GM21381 (cell line): ENCODE data around the gene POTEH.
A peak's percentile ranks its signal among the peaks of the same experiment; 100 is the strongest.
"Not testable (repeated sequence)": the region's sequence is repeated elsewhere in the genome, so short reads cannot be mapped to it uniquely, and the experiment has no call there.

Experiments
- ATAC-seq: cut with Tn5 transposase; IDR thresholded peaks from one replicate; pipeline ENCODE4 v1.9.1; 2021; ENCODE audit warnings: mild to moderate bottlenecking, moderate library complexity; ENCODE audit not compliant: unreplicated experiment

The POTEH gene

GRCh38 chr22:15689749-15690125 lies at the start of gene POTEH:
Gene POTEH (plus strand): TSS chr22:15690026. CDS start chr22:15690078, 52 bp downstream.
- ATAC-seq = not testable (repeated sequence)

DNA sequence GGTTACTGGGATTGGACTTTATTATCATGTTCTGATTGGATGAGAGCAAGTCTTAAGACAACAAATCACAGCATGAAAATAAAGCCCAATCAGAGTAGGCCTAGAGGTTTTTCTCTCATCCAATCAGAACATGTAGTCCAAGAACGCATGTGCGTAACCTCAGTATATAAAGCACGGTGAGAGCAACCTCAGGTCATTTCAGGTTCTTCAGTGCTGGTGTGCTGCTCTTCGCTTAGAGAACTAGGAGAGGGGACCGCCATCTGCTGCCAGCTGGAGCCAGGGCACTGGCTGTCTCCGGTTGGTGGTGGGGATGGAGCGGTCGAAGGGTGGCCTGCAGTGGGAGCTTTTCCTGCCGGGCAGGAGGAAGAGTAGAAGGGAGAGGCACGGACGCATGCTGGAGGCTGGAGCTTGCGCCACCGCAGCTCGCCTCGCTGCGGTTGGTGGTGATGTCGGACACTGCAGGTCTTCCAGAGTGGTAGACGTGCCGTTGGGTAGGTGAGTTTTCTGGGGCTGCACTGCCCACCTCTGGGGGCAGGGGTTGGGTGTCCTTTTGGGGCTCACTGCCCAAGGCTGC lies 47.5 kb upstream of the POTEH start:
- ATAC-seq = not testable (repeated sequence)

DNA sequence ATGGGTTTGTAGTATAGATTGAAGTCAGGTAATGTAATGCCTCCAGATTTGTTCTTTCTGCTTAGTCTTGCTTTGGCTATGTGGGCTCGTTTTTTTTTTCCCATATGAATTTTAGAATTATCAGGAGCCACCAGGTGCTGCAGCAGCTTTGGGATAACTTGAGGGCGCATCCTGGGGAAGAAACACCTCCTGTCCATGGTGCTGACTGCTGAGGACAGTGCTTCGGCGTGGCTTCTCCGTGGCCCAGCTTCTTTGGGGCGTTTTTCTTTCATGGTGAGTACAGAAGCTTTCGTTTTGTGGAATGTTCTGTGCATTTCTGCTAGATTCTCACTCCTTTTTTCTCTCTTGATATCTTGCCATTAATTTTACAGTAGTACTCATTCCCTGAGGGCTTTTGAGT lies 37.9 kb upstream of the POTEH start:
- ATAC-seq = not testable (repeated sequence)

DNA sequence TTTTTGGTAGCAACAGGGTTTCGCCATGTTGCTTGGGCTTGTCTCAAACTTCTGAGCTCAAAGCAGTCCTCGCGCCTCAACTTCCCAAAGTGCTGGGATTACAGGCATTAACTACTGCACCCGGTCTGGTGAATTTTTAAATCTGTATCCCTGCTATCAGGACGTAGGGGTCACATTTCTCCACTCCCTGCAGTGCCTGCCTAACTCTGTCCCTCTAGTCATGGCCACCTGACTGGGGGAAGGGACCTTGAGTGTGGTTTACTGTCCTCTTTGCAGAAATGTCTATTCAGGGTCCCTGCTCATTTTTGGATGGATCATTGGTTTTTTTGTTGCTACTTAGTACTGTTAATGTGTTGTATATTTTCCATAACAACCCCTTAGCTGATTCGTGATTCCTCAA lies 37.1 kb upstream of the POTEH start:
- not testable (repeated sequence) for ATAC-seq

DNA sequence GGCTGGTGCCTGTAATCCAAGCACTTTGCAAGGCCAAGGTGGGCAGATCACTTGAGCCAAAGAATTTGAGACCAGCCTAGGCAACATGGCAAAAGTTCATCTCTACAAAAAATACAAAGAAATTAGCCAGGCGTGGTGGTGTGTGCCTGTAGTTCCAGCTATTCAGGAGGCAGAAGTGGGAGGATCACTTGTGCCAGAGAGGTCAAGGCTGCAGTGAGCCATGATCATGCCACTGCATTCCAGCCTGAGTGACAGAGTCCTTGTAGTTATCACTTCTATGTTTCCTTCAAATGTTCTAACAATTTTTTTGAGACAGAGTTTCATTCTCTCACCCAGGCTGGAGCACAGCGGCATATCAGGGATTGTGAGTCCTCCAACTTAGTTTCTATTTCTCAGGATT lies 36.6 kb upstream of the POTEH start:
- not testable (repeated sequence) for ATAC-seq

DNA sequence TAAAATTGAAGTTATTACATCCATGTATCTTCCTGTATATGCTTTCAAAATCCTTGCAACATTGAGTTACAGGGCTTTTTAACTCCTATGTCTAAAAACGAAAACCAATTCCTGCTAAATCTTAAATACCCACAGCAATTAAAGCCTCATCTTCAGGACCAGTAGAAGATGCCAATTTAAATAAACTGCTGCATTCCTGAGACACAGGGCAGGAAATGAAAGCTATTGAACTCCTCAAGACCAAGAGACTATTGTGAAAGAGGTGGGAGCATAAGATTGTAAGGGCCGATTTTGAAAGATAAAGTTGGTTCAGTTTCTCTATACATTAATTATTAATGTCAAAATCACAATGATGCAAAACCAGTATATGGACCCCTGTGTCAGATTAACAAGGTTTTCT lies 28.7 kb upstream of the POTEH start:
- ATAC-seq = not testable (repeated sequence)

GRCh38 chr22:15664682-15665081 lies 25.1 kb upstream of the POTEH start:
- ATAC-seq = not testable (repeated sequence)

DNA sequence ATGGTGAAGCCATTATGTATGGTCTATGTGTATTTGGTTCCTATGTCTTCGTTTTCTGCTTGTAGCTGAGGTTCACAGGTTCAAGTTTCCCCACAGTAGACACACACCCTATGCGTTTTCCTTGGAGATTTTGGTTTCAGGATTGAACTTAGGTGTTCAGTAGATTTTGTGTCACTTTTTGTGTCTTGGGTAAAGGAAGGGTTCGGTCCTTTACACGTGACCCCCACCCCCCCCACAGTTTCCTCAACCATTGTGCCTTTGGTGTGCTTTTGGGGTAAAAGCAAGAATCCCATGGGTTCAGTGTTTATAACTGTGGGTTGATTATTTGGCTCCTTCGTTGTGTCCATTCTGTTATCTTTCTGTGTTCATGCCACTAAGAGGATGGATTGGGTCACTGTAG lies 24.3 kb upstream of the POTEH start:
- not testable (repeated sequence) for ATAC-seq

DNA sequence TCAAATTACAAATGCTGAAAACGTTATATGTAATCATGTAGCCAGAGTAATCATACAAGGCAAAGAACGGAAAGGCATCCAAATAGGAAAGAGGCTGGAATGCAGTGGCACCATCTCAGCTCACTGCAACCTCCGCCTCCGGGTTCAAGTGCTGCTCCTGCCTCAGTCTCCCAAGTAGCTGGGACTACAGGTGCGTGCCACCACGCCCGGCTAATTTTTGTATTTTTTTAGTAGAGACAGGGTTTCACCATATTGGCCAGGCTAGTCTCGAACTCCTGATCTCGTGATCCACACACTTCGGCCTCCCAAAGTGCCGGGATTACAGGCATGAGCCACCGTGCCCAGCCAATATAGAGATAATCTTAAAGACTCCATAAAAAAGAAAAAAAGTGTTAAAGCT lies 20.4 kb upstream of the POTEH start:
- ATAC-seq = not testable (repeated sequence)

GRCh38 chr22:15679702-15680101 lies 10.1 kb upstream of the POTEH start:
- ATAC-seq = not testable (repeated sequence)

GRCh38 chr22:15684115-15684514 lies 5.7 kb upstream of the POTEH start:
- ATAC-seq = not testable (repeated sequence)

DNA sequence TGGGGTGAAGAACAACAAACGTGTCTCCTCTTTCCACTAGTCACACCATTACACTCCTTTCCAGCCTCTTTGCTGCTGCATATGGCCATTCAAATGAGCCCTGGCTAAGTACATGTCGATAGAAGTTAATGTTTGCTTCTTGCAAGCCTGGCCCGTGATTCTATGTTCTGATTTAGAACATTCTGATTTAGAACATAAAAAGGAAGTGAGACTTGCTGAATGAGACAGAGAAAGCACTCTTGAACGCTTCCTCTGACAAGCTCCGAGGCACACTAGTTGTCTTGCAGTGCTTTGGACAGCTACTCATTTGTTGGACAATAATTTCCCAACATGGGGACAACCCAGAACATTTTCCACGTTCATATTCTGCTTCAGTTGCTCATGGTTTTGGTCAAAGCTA lies 5.1 kb upstream of the POTEH start:
- ATAC-seq = peak; percentile 65

DNA sequence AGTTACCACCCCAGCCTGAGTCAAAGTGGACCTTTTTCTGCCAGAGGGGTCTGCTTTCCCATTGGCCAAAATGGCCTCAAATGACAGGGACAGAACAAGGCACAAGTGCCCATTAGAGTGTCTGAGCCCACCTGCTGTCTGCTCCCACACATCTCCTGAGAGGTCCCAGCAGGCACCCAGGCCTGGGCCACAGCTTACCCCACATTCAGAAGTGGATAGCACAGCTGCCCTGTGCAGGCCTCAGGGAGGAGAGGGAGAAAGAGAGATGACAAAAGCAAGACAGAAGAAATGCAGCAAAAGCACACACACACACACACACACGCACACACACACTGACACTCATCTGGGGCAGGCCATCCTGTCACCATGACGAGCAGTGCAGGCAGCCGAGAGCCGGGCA lies 4.2 kb upstream of the POTEH start:
- ATAC-seq = not testable (repeated sequence)

- not testable (repeated sequence) for ATAC-seq
Observed at GRCh38 chr22:15687086-15687485, 2.7 kb upstream of the POTEH start.

- ATAC-seq = not testable (repeated sequence)
Observed at GRCh38 chr22:15687676-15688075, 2.1 kb upstream of the POTEH start.

DNA sequence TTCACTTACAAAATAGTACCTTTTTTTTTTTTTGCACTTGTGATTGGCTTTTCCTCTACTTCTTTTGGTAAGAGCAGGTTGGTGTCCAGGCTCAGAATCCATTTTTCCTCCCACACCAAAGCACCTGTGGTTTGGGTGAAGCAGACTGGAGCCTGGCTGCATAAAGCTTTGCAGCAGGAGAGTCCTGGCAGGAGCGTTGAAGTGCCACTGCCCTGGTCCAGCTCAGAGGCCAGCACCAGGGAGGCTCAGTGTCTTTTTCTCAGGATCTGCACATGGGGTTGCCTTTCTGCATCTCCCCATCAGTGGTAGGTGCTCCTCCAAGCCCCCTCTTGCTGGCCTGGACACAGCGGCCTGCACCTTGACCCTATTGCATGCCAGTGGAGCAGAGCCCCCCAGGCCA lies 1.7 kb upstream of the POTEH start:
- ATAC-seq = not testable (repeated sequence)

- ATAC-seq = not testable (repeated sequence)
Observed at GRCh38 chr22:15689012-15689748, 646 bp upstream of the POTEH start.

DNA sequence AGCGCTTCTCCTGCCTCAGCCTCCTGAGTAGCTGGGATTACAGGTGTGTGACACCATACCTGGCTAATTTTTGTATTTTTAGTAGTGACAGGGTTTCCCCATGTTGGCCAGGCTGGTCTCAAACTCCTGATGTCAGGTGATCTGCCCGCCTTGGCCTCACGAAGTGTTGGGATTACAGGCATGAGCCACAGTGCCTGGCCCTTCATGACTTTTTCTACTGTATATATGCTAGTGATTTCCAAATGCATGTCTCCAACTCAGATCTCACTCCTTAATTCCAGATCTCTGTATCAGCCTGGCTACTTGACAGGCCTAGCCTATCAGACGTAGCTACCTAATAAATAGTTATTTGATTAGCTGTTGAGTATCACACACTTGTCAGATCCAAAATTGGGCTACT lies 23.8 kb downstream of the POTEH start:
- not testable (repeated sequence) for ATAC-seq

DNA sequence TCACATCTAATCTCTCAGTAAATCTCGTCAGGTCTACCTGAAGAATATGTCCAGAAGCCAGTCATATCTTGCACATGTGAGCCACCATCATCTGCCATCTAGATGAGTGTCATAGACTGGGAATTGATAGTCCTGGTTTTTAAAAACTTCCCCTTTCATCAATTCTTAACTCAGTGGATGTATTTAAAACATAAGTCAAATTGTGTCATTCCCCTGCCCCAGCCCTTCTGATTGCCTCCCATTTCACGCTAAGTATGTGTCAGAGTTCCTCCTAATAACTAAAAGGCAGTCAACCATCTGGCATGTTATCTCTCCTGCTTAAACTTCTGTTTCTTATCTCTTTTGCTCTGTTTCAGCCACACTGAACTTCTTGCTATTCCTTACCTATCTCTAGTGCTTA lies 24.3 kb downstream of the POTEH start:
- ATAC-seq = not testable (repeated sequence)

- ATAC-seq = not testable (repeated sequence)
Observed at GRCh38 chr22:15721884-15722283, 32.1 kb downstream of the POTEH start.

- not testable (repeated sequence) for ATAC-seq
Observed at GRCh38 chr22:15729209-15729917, 39.5 kb downstream of the POTEH start.

GRCh38 chr22:15731023-15731422 lies 41.2 kb downstream of the POTEH start:
- not testable (repeated sequence) for ATAC-seq
